KMS-11 (cell line): ENCODE data around the gene CAV1.

Experiments
- H2AFZ ChIP-seq: fragments of 200-600 bp; sonication (generic); 2 replicates; pipeline ENCODE4 v1.6.1; 2016; ENCODE audit warnings: antibody characterized with exemption, mixed run types, low read depth
- H3K27ac ChIP-seq: fragments of 200-600 bp; sonication (generic); 2 replicates; pipeline ENCODE4 v1.6.1; 2016; ENCODE audit warnings: mild to moderate bottlenecking, mixed run types
- H3K27me3 ChIP-seq: fragments of 200-600 bp; sonication (generic); 2 replicates; pipeline ENCODE4 v1.6.1; 2017; ENCODE audit warnings: mild to moderate bottlenecking, low read depth, mixed run types, moderate library complexity; ENCODE audit not compliant: insufficient read depth
- H3K36me3 ChIP-seq: fragments of 200-600 bp; sonication (generic); 2 replicates; pipeline ENCODE4 v1.6.1; 2017; ENCODE audit warnings: mild to moderate bottlenecking, mixed run types; ENCODE audit not compliant: insufficient read depth
- H3K4me1 ChIP-seq: fragments of 200-600 bp; sonication (generic); 2 replicates; pipeline ENCODE4 v1.6.1; 2016; ENCODE audit warnings: mild to moderate bottlenecking, low read depth, mixed run types; ENCODE audit not compliant: poor library complexity, severe bottlenecking
- H3K4me2 ChIP-seq: fragments of 200-600 bp; sonication (generic); 2 replicates; pipeline ENCODE4 v1.7.0; 2016; ENCODE audit warnings: mild to moderate bottlenecking, mixed run types
- H3K4me3 ChIP-seq: fragments of 200-600 bp; sonication (generic); IDR thresholded peaks from 2 replicates; pipeline ENCODE4 v1.6.1; 2017; ENCODE audit warnings: low read depth, low read length, mixed read lengths; ENCODE audit not compliant: insufficient read depth
- H3K79me2 ChIP-seq: fragments of 200-600 bp; sonication (generic); 2 replicates; pipeline ENCODE4 v1.6.1; 2016; ENCODE audit warnings: low read depth, mixed run types; ENCODE audit not compliant: insufficient read depth
- H3K9ac ChIP-seq: fragments of 200-600 bp; sonication (generic); 2 replicates; pipeline ENCODE4 v1.6.1; 2016; ENCODE audit warnings: mild to moderate bottlenecking, mixed run types
- H4K20me1 ChIP-seq: fragments of 200-600 bp; sonication (generic); 2 replicates; pipeline ENCODE4 v1.6.1; 2016; ENCODE audit warnings: mild to moderate bottlenecking, mixed run types; ENCODE audit not compliant: insufficient read depth
- TF ChIP-seq, protein P1 (sequence below): fragments of 200-600 bp; sonication (generic); conservative IDR thresholded peaks from 2 replicates; pipeline ENCODE4 v1.6.1; 2017; ENCODE audit warnings: low read depth, mild to moderate bottlenecking, antibody characterized with exemption, low read length, moderate library complexity, mixed read lengths

Gene CAV1

DNA sequence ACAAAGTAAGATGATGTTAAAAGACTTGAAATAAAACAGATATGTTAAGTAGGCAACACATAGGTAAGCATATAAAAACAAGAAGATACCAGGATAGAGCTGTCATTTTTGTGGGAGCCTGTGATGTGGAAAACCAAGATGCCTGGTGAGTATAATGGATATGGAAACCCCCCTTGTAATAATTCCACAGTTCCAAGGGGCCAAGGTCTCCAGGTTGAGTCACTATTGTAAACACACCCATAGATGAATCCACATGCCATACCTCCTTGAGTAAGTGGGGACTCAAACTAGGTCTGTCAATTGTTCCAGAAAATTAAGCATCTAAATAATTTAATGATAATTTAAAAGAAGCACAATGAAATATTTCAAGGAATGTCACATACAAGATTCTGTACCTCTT is 15.9 kb downstream of the CAV1 start:
- Histone ChIP-seq H3K36me3 (no peaks in the 10 kb centered on the region), H2AFZ (no peak overlapping the region), H3K4me3 (no peak overlapping the region), H3K9ac (no peak overlapping the region), H3K27ac (no peak overlapping the region), H4K20me1 (no peaks in the 10 kb centered on the region), H3K4me1 (no peaks in the 10 kb centered on the region), H3K4me2 (no peak overlapping the region), H3K27me3 (no peaks in the 10 kb centered on the region), H3K79me2 (no peaks in the 10 kb centered on the region)
- TF ChIP-seq, protein P1, sequence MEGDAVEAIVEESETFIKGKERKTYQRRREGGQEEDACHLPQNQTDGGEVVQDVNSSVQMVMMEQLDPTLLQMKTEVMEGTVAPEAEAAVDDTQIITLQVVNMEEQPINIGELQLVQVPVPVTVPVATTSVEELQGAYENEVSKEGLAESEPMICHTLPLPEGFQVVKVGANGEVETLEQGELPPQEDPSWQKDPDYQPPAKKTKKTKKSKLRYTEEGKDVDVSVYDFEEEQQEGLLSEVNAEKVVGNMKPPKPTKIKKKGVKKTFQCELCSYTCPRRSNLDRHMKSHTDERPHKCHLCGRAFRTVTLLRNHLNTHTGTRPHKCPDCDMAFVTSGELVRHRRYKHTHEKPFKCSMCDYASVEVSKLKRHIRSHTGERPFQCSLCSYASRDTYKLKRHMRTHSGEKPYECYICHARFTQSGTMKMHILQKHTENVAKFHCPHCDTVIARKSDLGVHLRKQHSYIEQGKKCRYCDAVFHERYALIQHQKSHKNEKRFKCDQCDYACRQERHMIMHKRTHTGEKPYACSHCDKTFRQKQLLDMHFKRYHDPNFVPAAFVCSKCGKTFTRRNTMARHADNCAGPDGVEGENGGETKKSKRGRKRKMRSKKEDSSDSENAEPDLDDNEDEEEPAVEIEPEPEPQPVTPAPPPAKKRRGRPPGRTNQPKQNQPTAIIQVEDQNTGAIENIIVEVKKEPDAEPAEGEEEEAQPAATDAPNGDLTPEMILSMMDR = no peak

DNA sequence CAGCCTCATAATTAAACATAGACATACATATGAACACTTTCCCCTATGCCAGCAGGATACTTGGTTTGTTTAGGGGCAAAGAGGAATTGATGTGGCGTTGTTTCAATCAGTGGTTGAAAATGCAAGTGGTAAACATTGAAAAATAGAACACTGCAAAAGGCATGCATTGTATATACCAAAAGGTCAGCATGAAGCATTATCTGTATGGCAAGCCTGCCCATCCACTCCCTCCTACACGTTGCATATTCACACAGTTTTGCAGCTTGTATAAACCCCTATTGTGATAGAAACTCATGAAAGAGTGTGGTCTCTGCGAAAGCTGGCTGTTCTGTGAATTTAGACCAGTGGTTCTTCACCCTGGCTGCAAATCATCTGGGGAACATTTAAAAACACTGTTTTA is 17.1 kb downstream of the CAV1 start:
- Histone ChIP-seq H3K4me3 (no peak overlapping the region), H3K27me3 (no peaks in the 10 kb centered on the region), H3K27ac (no peak overlapping the region), H3K9ac (no peak overlapping the region), H2AFZ (no peak overlapping the region), H3K4me1 (no peaks in the 10 kb centered on the region), H3K4me2 (no peak overlapping the region), H3K36me3 (no peaks in the 10 kb centered on the region), H4K20me1 (no peaks in the 10 kb centered on the region), H3K79me2 (no peaks in the 10 kb centered on the region)
- TF ChIP-seq, protein P1 = no peak

DNA sequence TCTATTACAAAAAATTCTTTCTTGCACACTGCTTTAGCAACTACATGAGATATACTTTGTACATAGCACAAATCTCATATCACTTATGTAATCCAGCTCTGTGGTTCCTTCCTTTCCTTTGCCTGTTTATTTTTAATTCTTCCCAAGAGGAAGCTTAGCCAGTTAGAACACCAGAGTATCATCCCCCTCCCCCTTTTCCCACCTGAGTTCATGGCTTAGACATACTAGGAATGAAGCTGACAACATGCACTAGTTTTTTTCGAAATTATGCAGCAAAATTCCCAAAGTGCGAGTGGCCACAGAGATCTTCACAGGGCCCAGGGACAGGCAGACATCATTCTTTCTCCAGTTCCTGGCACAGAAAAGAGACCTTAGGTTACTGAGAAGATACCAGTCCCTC is 17.8 kb downstream of the CAV1 start:
- TF ChIP-seq, protein P1 = no peak
- Histone ChIP-seq H4K20me1 (no peaks in the 10 kb centered on the region), H3K36me3 (no peaks in the 10 kb centered on the region), H3K4me3 (no peak overlapping the region), H3K27ac (no peak overlapping the region), H3K4me2 (no peak overlapping the region), H3K79me2 (no peaks in the 10 kb centered on the region), H3K27me3 (no peaks in the 10 kb centered on the region), H2AFZ (no peak overlapping the region), H3K9ac (no peak overlapping the region), H3K4me1 (no peaks in the 10 kb centered on the region)

DNA sequence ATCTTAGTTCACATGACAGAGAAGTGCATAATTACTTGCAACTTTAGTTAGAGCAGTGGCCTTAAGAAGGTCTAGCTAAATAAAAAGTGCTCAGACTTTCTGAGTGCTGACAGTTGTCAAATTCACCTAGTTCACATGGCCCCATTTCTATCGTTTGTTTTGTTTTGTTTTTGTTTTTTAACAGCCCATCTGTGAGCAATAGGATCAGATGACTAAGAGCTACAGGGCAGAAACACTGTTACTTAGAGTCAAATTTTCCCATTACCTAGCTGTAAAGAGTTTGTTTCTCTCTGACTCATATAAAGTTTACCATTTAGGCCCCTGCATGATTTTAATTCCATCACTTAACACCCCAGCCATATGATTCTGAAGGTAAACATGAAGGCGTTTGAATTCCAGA is 18.8 kb downstream of the CAV1 start:
- Histone ChIP-seq H3K27me3 (no peaks in the 10 kb centered on the region), H3K9ac (no peak overlapping the region), H2AFZ (no peak overlapping the region), H3K27ac (no peak overlapping the region), H3K79me2 (no peaks in the 10 kb centered on the region), H3K36me3 (no peaks in the 10 kb centered on the region), H3K4me1 (no peaks in the 10 kb centered on the region), H4K20me1 (no peaks in the 10 kb centered on the region), H3K4me3 (no peak overlapping the region), H3K4me2 (no peak overlapping the region)
- TF ChIP-seq, protein P1 = no peak

DNA sequence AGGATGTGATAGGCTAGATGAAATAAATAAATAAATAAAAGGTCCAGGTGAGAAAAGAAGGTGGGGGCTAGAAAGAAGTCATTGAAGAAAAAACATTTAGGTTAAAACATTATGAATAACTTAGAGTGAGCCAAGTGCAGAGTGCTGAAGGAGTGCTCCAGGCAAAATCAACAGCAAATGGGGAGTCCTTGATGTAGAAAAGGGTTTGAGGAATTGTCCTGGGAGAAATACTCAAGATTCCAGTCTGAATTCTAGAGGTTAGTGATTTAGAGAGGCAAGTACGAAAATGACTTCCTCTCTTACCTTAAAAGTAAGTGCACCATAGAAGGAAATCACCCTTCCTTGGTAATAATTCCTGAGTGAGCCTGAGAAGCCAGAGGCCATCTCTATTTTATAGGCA is 19.7 kb downstream of the CAV1 start:
- Histone ChIP-seq H3K27me3 (no peaks in the 10 kb centered on the region), H3K4me1 (no peaks in the 10 kb centered on the region), H4K20me1 (no peaks in the 10 kb centered on the region)

More for the DNA sequence above, 19.7 kb downstream of the CAV1 start:
- Histone ChIP-seq H3K27ac (no peak overlapping the region), H3K36me3 (no peaks in the 10 kb centered on the region), H3K9ac (no peak overlapping the region), H3K79me2 (no peaks in the 10 kb centered on the region), H3K4me3 (no peak overlapping the region), H2AFZ (no peak overlapping the region), H3K4me2 (no peak overlapping the region)
- TF ChIP-seq, protein P1 = no peak
